ENCODE data around the gene TBC1D19. TPM values are rescaled to one million over a fixed set of nuclear protein-coding genes. Genes with fewer than 3 reads are reported as not detected.

Gene TBC1D19
- total RNA-seq, 4 donors from 2014 or later: 25.0 to 31.8 (median 31.4) TPM

- no peak for TF ChIP-seq POLR2A (IDR thresholded peaks at IDR 0.05)
- no peak for TF ChIP-seq CTCF (IDR thresholded peaks at IDR 0.05)
- no peaks in the 10 kb centered on the region for H3K4me1 ChIP-seq
- intact Hi-C loops (cut with DNase I): no loop called here
- H3K9me3 ChIP-seq: no peaks in the 10 kb centered on the region
- WGBS, 2 donors: 91 to 93% methylated on average over 5 of the region's 5 CpGs
- DNase-seq: no peak
- H3K4me3 ChIP-seq (replicated peaks in 1 of 3): no peak overlapping the region
- no peaks in the 10 kb centered on the region for H3K27me3 ChIP-seq
- H3K27ac ChIP-seq: no peak overlapping the region
- no peaks in the 10 kb centered on the region for H3K36me3 ChIP-seq
Observed at GRCh38 chr4:26772096-26772873, 188.4 kb downstream of the TBC1D19 start.

DNA sequence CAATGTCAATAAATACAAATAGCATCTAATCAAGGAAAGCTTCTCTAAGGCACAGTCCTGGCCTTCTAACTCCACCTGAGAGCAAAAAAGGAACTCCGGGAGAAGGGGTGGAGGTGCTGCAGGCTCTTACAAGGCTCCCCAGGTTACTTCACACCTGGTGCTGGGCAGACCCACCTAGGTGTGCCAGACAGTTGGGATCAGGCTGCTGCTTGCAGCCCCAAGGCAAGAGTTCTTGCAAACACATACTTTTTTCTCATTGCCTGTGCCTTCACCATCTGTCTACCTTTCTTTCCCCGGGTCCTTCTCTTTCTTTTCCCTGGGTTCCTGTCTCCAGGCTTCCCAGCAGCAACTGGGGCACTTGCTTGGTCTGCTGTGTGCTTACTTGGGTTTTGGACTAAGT lies 195.3 kb downstream of the TBC1D19 start:
- H3K9me3 ChIP-seq: no peaks in the 10 kb centered on the region
- H3K27me3 ChIP-seq: no peaks in the 10 kb centered on the region
- no peak overlapping the region for H3K4me3 ChIP-seq (replicated peaks in 1 of 3)
- TF ChIP-seq POLR2A (IDR thresholded peaks at IDR 0.05) (no peak), CTCF (IDR thresholded peaks at IDR 0.05) (no peak)
- 87 to 95% methylated on average over 2 of the region's 2 CpGs for WGBS, 2 donors
- DNase-seq: no peak
- H3K27ac ChIP-seq: no peak overlapping the region
- H3K36me3 ChIP-seq: no peaks in the 10 kb centered on the region
- H3K4me1 ChIP-seq: no peaks in the 10 kb centered on the region
- intact Hi-C loops (cut with DNase I): no loop called here

DNA sequence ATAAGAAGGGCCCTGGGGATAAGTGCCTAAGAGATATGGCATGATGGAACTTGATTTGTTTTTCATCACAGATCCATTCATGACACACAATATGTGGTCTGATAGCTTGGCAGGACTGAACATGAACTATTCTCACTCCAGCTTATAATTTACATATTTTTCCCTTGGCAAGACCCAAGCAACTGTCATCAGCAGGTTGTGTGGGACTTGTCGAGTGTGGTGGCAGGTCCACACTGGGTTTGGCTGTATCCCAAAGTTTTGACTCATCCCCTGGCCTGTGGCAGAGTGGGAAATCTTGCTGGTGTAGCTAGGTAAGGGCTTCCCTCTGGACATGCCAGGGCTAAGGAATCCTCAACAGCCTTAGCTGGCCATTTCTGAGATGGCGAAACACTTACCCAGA lies 195.8 kb downstream of the TBC1D19 start:
- H3K4me3 ChIP-seq (replicated peaks in 1 of 3): no peak overlapping the region
- no peaks in the 10 kb centered on the region for H3K27me3 ChIP-seq
- no peaks in the 10 kb centered on the region for H3K4me1 ChIP-seq
- no peaks in the 10 kb centered on the region for H3K9me3 ChIP-seq
- DNase-seq: no peak
- intact Hi-C loops (cut with DNase I): no loop called here
- TF ChIP-seq CTCF (IDR thresholded peaks at IDR 0.05) (no peak), POLR2A (IDR thresholded peaks at IDR 0.05) (no peak)
- no peak overlapping the region for H3K27ac ChIP-seq
- 81 to 86% methylated on average over 2 of the region's 2 CpGs for WGBS, 2 donors
- no peaks in the 10 kb centered on the region for H3K36me3 ChIP-seq

- Histone ChIP-seq H3K4me1 (no peaks in the 10 kb centered on the region), H3K27ac (no peak overlapping the region), H3K9me3 (no peaks in the 10 kb centered on the region), H3K36me3 (no peaks in the 10 kb centered on the region), H3K4me3 (replicated peaks in 1 of 3) (no peak overlapping the region), H3K27me3 (no peaks in the 10 kb centered on the region)
- TF ChIP-seq CTCF (IDR thresholded peaks at IDR 0.05) (no peak), POLR2A (IDR thresholded peaks at IDR 0.05) (no peak)
- intact Hi-C loops (cut with DNase I): no loop called here
- no peak for DNase-seq
- WGBS, 2 donors: 89 to 92% methylated on average over 1 of the region's 1 CpG
Observed at GRCh38 chr4:26780539-26780938, 196.7 kb downstream of the TBC1D19 start.

- intact Hi-C loops (cut with DNase I): no loop called here
- H3K4me1 ChIP-seq: no peaks in the 10 kb centered on the region
- no peaks in the 10 kb centered on the region for H3K27me3 ChIP-seq
Observed at GRCh38 chr4:26782168-26782829, 198.4 kb downstream of the TBC1D19 start.

More at GRCh38 chr4:26782168-26782829, 198.4 kb downstream of the TBC1D19 start:
- WGBS, 2 donors: 81 to 85% methylated on average over 3 of the region's 3 CpGs
- Histone ChIP-seq H3K4me3 (replicated peaks in 1 of 3) (no peak overlapping the region), H3K36me3 (no peaks in the 10 kb centered on the region), H3K9me3 (no peaks in the 10 kb centered on the region), H3K27ac (no peak overlapping the region)
- no peak for TF ChIP-seq CTCF (IDR thresholded peaks at IDR 0.05)
- TF ChIP-seq POLR2A (IDR thresholded peaks at IDR 0.05): no peak
- no peak for DNase-seq

Measured in thyroid gland (tissue), 4 donors.